Measurements from ENCODE around the gene MPLKIP.
"Not testable (repeated sequence)": the region's sequence is repeated elsewhere in the genome, so short reads cannot be mapped to it uniquely, and the experiment has no call there.

The MPLKIP gene

GRCh38 chr7:40122940-40123254, 11.5 kb downstream of the MPLKIP start:
- no peak for FAIRE-seq

- not testable (repeated sequence) for FAIRE-seq
Measured at GRCh38 chr7:40122100-40122939, 12.1 kb downstream of the MPLKIP start.

GRCh38 chr7:40120020-40120419, 14.4 kb downstream of the MPLKIP start:
- no peak for FAIRE-seq

DNA sequence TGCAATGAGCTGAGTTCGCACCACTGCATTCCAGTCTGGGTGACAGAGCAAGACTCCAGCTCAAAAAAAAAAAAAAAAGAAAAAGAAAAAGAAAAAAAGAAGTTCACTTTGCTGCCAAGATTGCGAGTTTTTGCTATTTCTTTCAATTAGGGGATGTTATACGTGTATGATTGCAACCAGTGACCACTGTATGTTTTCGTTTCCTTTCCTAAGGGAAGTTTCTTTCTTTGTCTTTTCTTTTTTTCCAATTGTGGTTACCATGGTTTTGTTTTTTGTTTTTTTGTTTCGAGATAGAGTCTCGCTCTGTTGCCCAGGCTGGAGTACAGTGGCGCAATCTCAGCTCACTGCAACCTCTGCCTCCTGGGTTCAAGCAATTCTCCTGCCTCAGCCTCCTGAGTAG, 16.2 kb downstream of the MPLKIP start:
- FAIRE-seq, result not testable (repeated sequence)

- not testable (repeated sequence) for FAIRE-seq
Measured at GRCh38 chr7:40117199-40117598, 17.2 kb downstream of the MPLKIP start.

DNA sequence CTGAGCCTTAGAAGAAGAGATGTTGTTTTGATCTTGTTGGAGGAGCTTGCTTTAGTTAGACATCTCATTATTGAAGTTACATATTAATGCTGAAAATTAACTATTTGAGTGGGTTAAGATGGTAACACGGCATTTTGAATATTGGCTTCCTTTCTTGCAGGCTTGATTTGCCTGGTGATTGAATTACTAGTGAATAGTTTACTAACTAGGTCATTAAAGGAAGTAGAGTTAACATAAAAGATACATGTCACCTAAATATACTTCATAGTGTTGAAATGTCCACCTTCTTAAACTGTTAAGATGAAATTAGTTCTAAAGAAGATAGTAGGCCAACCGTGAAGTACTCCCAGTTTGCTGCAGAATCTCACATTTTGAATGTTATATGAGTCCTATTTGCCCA, 18.5 kb downstream of the MPLKIP start:
- no peak for FAIRE-seq

DNA sequence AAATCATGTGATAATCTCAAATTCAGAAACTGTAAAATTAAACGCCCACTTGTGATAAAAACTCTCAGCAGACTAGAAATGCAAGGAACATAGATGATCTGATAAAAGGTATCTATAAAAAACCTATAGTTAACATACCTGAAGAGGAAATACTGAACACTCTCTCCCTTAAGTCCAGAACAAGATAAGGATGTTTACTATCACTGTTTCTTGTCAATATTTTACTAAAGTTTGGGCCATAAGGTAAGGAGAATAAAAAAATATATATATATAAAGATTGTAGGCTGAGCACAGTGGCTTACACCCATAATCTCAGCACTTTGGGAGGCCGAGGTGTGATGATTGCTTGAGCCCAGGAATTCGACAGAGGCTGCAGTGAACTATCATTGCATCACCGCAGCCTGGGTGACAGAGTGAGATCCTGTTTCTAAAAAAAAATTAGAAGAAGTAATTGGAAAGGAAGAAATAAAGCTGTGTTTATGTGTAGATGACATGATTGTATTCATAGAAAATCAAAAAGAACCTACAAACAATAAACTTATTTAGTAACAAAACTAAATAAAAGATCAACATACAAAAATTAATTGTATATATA, 28.4 kb downstream of the MPLKIP start:
- FAIRE-seq, result no peak

GRCh38 chr7:40102897-40103296, 31.5 kb downstream of the MPLKIP start:
- FAIRE-seq, result no peak

GRCh38 chr7:40101201-40101600, 33.2 kb downstream of the MPLKIP start:
- FAIRE-seq, result no peak

DNA sequence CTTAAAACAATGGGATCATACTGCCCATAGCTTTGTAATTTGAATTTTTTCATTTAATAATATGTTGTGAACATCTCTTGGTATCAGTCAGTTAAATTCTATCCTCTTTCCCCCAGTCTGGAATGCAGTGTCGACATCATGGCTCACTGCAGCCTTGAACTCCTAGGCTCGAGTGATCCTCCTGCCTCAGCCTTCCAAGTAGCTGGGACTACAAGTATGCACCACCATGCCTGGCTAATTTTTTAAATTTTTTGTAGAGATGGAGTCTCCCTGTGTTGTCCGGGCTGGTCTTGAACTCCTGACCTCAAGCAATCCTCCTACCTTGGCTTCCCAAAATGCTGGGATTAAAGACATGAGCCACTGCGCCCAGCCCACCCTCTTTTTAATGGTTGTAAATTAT, 34.6 kb downstream of the MPLKIP start:
- no peak for FAIRE-seq

DNA sequence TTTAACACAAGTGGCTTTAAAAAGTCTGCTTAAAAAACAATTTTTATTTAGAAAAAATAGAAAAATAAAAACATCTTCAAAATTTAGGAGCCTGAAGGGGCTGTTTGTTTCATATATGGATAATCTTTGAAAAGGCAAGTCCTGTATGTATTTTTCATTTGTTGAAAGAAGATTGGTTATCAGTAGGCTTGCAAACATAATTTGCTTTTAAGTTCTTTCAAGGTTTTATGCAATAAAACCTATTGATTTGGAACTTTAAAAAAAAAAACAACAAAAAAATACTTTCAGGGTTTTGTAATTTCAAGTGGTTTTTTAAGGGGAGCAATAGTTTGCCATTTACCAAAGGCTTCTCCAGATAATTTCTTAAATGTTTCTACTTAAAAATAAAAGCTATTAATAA, 35.6 kb downstream of the MPLKIP start:
- FAIRE-seq, result no peak

DNA sequence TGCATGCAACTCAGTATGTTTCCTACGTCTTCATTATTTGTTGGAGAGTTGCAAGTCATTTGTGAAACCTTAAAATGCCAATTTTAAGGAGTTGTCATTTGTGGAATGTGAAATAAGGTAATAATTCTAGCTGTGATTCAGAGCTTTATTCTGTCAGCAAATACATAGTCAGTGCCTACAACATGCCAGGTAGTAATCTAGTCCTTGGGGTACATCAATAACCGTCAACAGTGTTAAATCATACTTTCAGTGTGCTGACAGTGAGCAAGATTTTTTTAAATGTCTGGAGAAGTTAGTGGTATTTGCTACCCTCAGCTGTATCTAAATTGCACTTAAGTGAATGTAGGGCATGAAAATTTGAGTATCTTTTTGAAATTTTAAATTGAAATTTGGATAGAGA, 36.7 kb downstream of the MPLKIP start:
- FAIRE-seq, result no peak

DNA sequence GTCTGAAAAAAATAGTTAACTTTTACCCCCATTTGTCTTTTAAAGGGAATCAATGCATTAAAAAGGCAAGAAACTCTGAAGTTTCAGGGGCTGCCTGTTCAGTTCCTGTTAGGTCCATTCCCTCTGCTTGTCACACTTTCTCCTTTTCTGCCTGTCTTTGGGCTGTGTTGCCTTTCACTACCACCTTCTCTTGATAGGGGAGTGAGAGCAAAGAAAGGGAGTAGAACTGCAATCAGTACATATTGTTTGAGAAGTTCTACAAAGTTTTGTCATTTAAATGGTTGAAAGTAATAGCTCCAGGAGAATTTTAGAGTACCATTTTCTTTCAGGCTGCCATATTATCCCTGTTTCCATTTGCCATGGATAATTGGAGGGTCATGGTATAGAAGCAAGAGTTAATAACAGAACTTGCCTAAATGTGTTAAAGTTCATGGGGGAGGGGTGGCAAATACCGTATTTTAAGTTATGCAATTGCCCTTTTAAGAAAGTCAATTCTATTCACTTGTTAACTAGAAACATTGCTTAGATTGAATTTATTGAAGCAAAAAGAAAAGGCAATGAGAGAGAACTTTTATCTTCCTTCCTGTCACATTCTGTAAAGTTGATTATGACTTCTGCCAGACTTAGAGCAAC, 38.6 kb downstream of the MPLKIP start:
- no peak for FAIRE-seq

- no peak for FAIRE-seq
Measured at GRCh38 chr7:40095230-40095629, 39.2 kb downstream of the MPLKIP start.

GRCh38 chr7:40093631-40094350, 40.6 kb downstream of the MPLKIP start:
- FAIRE-seq, result no peak

DNA sequence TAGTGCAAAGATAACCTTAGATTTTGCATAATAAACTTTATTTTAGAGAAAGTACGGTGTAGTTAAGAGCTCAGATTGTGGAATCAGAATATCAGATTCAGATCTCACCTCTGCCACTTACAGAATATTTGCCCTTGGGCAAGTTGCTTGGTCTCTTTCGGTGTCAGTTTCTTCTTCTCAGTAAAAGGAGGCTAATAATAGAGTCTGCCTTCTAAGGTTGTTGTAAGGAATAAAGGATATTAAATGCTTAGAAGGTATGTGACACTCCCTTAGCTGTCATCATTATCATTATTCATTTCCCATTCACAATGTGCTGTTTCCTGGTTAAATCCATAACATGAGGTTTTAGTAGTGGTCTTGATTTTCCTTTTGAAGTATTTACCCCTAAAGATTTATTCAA, 42.2 kb downstream of the MPLKIP start:
- FAIRE-seq, result no peak

DNA sequence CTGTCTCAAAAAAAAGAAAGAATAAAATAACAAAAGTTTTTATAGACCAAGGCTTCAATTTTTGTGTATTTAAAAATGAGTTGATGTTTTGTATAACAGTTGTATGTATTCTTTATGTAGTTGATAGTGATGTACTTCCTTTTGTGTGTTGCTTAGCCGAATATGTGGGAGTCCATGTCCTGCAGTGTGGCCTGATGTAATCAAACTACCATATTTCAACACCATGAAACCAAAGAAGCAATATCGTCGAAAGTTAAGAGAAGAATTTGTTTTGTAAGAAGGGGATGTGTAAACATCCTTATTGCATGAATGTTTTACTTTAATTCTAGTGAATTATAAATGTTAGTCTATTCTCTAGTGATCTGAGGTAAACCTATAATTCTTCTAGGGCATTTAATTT, 56.6 kb downstream of the MPLKIP start:
- no peak for FAIRE-seq
